Astrocyte (in vitro differentiated cells and primary cell): Measurements from ENCODE around the gene AHDC1. TPM values are rescaled to one million over a fixed set of nuclear protein-coding genes. Genes with fewer than 3 reads are reported as not detected.

ENCODE experiments used
- DNase-seq: peaks from one replicate; pipeline ENCODE4 v3.0.0-alpha.2; 2010; ENCODE audit warnings: low read depth
- FAIRE-seq: peaks from 2 replicates; lab custom pipeline; 2011; peaks lifted over from hg19 to GRCh38; lab: Jason Lieb, UNC
- H2AFZ ChIP-seq: 2 replicates; pipeline ENCODE4 v1.6.0; 2012; ENCODE audit warnings: low read depth, low read length, inconsistent platforms
- H3K27ac ChIP-seq: 2 replicates; pipeline ENCODE4 v1.5.1; 2011; ENCODE audit warnings: low read depth, low read length, inconsistent platforms
- H3K27me3 ChIP-seq: 2 replicates; pipeline ENCODE4 v1.6.0; 2011; ENCODE audit warnings: low read length, inconsistent platforms; ENCODE audit not compliant: insufficient read depth
- H3K36me3 ChIP-seq: 2 replicates; pipeline ENCODE4 v1.5.1; 2011; ENCODE audit warnings: low read length, inconsistent platforms; ENCODE audit not compliant: insufficient read depth
- H3K4me1 ChIP-seq: 2 replicates; pipeline ENCODE4 v1.5.1; 2011; ENCODE audit warnings: low read length, inconsistent platforms; ENCODE audit not compliant: insufficient read depth
- H3K4me2 ChIP-seq: 2 replicates; pipeline ENCODE4 v1.6.0; 2012; ENCODE audit warnings: low read length, inconsistent platforms
- H3K4me3 ChIP-seq: 2 replicates; pipeline ENCODE4 v1.5.1; 2011; ENCODE audit warnings: low read depth, mild to moderate bottlenecking, low read length, inconsistent platforms; ENCODE audit not compliant: insufficient read depth
- H3K79me2 ChIP-seq: 2 replicates; pipeline ENCODE4 v1.6.0; 2012; ENCODE audit warnings: mild to moderate bottlenecking, low read length, inconsistent platforms; ENCODE audit not compliant: insufficient read depth
- H3K9ac ChIP-seq: 2 replicates; pipeline ENCODE4 v1.6.0; 2012; ENCODE audit warnings: mild to moderate bottlenecking, low read length, inconsistent platforms
- H3K9me3 ChIP-seq: 2 replicates; pipeline ENCODE4 v1.5.1; 2012; ENCODE audit warnings: low read depth, mild to moderate bottlenecking, low read length, inconsistent platforms; ENCODE audit not compliant: insufficient read depth
- H4K20me1 ChIP-seq: 2 replicates; pipeline ENCODE4 v1.6.0; 2012; ENCODE audit warnings: low read length, inconsistent platforms; ENCODE audit not compliant: insufficient read depth
- H3K27ac Mint-ChIP-seq: one replicate; pipeline ENCODE4 v1.8.0; 2021; ENCODE audit warnings: mild to moderate bottlenecking, mixed read lengths; ENCODE audit not compliant: unreplicated experiment
- H3K27me3 Mint-ChIP-seq: one replicate; pipeline ENCODE4 v1.8.0; 2021; ENCODE audit warnings: low read depth, mixed read lengths; ENCODE audit not compliant: unreplicated experiment
- H3K36me3 Mint-ChIP-seq: one replicate; pipeline ENCODE4 v1.8.0; 2021; ENCODE audit warnings: low read depth, mixed read lengths; ENCODE audit not compliant: unreplicated experiment
- H3K4me1 Mint-ChIP-seq: one replicate; pipeline ENCODE4 v1.8.0; 2021; ENCODE audit warnings: low read depth, mixed read lengths; ENCODE audit not compliant: unreplicated experiment
- H3K4me3 Mint-ChIP-seq: one replicate; pipeline ENCODE4 v1.8.0; 2021; ENCODE audit warnings: mild to moderate bottlenecking, moderate library complexity, mixed read lengths; ENCODE audit not compliant: unreplicated experiment
- H3K9me3 Mint-ChIP-seq: one replicate; pipeline ENCODE4 v1.8.0; 2021; ENCODE audit warnings: mild to moderate bottlenecking, mixed read lengths; ENCODE audit not compliant: unreplicated experiment
- CTCF ChIP-seq: IDR thresholded peaks from 2 replicates; pipeline ENCODE4 v1.5.1; 2011; ENCODE audit warnings: low read depth, mild to moderate bottlenecking, inconsistent platforms, low read length, moderate library complexity; ENCODE audit not compliant: insufficient read depth
- EZH2 ChIP-seq: IDR thresholded peaks from 2 replicates; pipeline ENCODE4 v1.6.1; 2012; ENCODE audit warnings: mild to moderate bottlenecking, low read length, inconsistent platforms; ENCODE audit not compliant: insufficient read depth
- total RNA-seq: library from RNA; stranded (reverse); gene quantifications from 2 replicates; pipeline ENCODE4 v1.2.1, GENCODE V29; 2021

Gene AHDC1
- total RNA-seq, 1 donor from 2014 or later, result 75.7 TPM

- Histone ChIP-seq H3K36me3 (peaks cover 3% of the 10 kb centered on the region), H3K4me3 (no peak overlapping the region), H2AFZ (no peak overlapping the region), H3K27ac (no peak overlapping the region), H3K4me2 (no peak overlapping the region), H4K20me1 (peaks cover 28% of the 10 kb centered on the region), H3K79me2 (peaks cover 17% of the 10 kb centered on the region), H3K9ac (no peak overlapping the region), H3K9me3 (no peaks in the 10 kb centered on the region), H3K4me1 (peaks cover 10% of the 10 kb centered on the region), H3K27me3 (no peaks in the 10 kb centered on the region)
- Mint-ChIP-seq H3K27ac (no peak overlapping the region), H3K27me3 (no peaks in the 10 kb centered on the region), H3K4me1 (peaks cover 17% of the 10 kb centered on the region), H3K4me3 (no peak overlapping the region), H3K36me3 (peaks cover 14% of the 10 kb centered on the region), H3K9me3 (no peaks in the 10 kb centered on the region)
- TF ChIP-seq CTCF (no peak), EZH2 (no peak)
- DNase-seq (no peak), FAIRE-seq (no peak)
Observed at GRCh38 chr1:27548858-27549719, 54.9 kb downstream of the AHDC1 start.

- no peak overlapping the region for H3K27ac ChIP-seq
- no peak overlapping the region for H3K27ac Mint-ChIP-seq
- peaks cover 20% of the 10 kb centered on the region for H3K79me2 ChIP-seq
Observed at GRCh38 chr1:27548136-27548853, 55.6 kb downstream of the AHDC1 start.

More at GRCh38 chr1:27548136-27548853, 55.6 kb downstream of the AHDC1 start:
- no peak overlapping the region for H3K4me3 ChIP-seq
- Mint-ChIP-seq H3K27me3 (no peaks in the 10 kb centered on the region), H3K9me3 (no peaks in the 10 kb centered on the region), H3K4me3 (no peak overlapping the region), H3K36me3 (peaks cover 14% of the 10 kb centered on the region), H3K4me1 (peaks cover 22% of the 10 kb centered on the region)
- H3K9me3 ChIP-seq, result no peaks in the 10 kb centered on the region
- FAIRE-seq, result no peak
- peaks cover 27% of the 10 kb centered on the region for H4K20me1 ChIP-seq
- peaks cover 11% of the 10 kb centered on the region for H3K4me1 ChIP-seq
- H2AFZ ChIP-seq, result no peak overlapping the region
- no peak for TF ChIP-seq CTCF
- no peak for TF ChIP-seq EZH2
- H3K4me2 ChIP-seq, result no peak overlapping the region
- no peak for DNase-seq
- H3K27me3 ChIP-seq, result no peaks in the 10 kb centered on the region
- peaks cover 2% of the 10 kb centered on the region for H3K36me3 ChIP-seq
- H3K9ac ChIP-seq, result no peak overlapping the region
